Measurements from ENCODE around the gene TK1. TPM values are rescaled to one million over a fixed set of nuclear protein-coding genes. Genes with fewer than 3 reads are reported as not detected.
A peak's percentile ranks its signal among the peaks of the same experiment; 100 is the strongest.

Gene TK1
- total RNA-seq, 4 donors from 2014 or later, result 1.0 to 9.1 (median 7.0) TPM

GRCh38 chr17:78224231-78225087 is 37.6 kb upstream of the TK1 start:
- no peak for TF ChIP-seq POLR2A (IDR thresholded peaks at IDR 0.05)
- no peak for TF ChIP-seq POLR2AphosphoS5 (IDR thresholded peaks at IDR 0.05)
- TF ChIP-seq, protein P1, sequence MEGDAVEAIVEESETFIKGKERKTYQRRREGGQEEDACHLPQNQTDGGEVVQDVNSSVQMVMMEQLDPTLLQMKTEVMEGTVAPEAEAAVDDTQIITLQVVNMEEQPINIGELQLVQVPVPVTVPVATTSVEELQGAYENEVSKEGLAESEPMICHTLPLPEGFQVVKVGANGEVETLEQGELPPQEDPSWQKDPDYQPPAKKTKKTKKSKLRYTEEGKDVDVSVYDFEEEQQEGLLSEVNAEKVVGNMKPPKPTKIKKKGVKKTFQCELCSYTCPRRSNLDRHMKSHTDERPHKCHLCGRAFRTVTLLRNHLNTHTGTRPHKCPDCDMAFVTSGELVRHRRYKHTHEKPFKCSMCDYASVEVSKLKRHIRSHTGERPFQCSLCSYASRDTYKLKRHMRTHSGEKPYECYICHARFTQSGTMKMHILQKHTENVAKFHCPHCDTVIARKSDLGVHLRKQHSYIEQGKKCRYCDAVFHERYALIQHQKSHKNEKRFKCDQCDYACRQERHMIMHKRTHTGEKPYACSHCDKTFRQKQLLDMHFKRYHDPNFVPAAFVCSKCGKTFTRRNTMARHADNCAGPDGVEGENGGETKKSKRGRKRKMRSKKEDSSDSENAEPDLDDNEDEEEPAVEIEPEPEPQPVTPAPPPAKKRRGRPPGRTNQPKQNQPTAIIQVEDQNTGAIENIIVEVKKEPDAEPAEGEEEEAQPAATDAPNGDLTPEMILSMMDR (IDR thresholded peaks at IDR 0.05), result no peak
- no peak for TF ChIP-seq EP300 (IDR thresholded peaks at IDR 0.05)
- peaks cover 9% of the 10 kb centered on the region for H3K4me1 ChIP-seq
- WGBS, result 63% methylated on average over 27 of the region's 27 CpGs

DNA sequence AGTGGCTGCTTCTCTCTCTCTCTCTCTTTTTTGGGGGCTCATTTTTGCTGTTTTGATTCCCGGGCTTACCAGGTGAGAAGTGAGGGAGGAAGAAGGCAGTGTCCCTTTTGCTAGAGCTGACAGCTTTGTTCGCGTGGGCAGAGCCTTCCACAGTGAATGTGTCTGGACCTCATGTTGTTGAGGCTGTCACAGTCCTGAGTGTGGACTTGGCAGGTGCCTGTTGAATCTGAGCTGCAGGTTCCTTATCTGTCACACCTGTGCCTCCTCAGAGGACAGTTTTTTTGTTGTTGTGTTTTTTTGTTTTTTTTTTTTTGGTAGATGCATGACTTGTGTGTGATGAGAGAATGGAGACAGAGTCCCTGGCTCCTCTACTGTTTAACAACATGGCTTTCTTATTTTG is 36.9 kb upstream of the TK1 start:
- Histone ChIP-seq H3K27ac (no peak overlapping the region), H3K27me3 (no peaks in the 10 kb centered on the region), H3K9me3 (no peaks in the 10 kb centered on the region), H3K4me1 (peaks cover 9% of the 10 kb centered on the region), H3K4me3 (no peak overlapping the region), H3K36me3 (no peaks in the 10 kb centered on the region)
- no peak for DNase-seq (ENCODE audit: low spot score in 2 of 2)
- 83% methylated on average over 3 of the region's 3 CpGs for WGBS
- TF ChIP-seq, protein P1 (IDR thresholded peaks at IDR 0.05), result no peak

More at GRCh38 chr17:78224231-78225087, 37.6 kb upstream of the TK1 start:
- Histone ChIP-seq H3K4me3 (no peak overlapping the region), H3K27ac (no peak overlapping the region), H3K36me3 (no peaks in the 10 kb centered on the region), H3K9me3 (no peaks in the 10 kb centered on the region), H3K27me3 (peaks cover 3% of the 10 kb centered on the region)
- no peak for DNase-seq (ENCODE audit: low spot score in 2 of 2)

DNA sequence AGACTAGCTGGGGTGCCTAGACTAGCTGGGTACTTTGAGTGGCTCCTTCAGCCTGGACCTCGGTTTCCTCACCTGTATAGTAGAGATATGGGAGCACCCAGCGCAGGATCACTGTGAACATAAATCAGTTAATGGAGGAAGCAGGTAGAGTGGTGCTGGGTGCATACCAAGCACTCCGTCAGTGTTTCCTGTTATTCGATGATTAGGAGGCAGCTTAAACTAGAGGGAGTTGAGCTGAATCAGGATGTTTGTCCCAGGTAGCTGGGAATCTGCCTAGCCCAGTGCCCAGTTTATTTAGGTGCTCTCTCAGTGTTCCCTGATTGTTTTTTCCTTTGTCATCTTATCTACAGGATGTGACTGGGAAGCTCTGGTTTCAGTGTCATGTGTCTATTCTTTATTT is 36.2 kb upstream of the TK1 start:
- Histone ChIP-seq H3K9me3 (no peaks in the 10 kb centered on the region), H3K4me1 (peaks cover 9% of the 10 kb centered on the region)
- no peak for TF ChIP-seq POLR2AphosphoS5 (IDR thresholded peaks at IDR 0.05)
- no peak for TF ChIP-seq POLR2A (IDR thresholded peaks at IDR 0.05)
- TF ChIP-seq EP300 (IDR thresholded peaks at IDR 0.05), result no peak
- TF ChIP-seq, protein P1 (IDR thresholded peaks at IDR 0.05), result no peak

GRCh38 chr17:78219396-78220150 is 32.7 kb upstream of the TK1 start:
- WGBS, result 86% methylated on average over 11 of the region's 11 CpGs
- Histone ChIP-seq H3K4me1 (peaks cover 2% of the 10 kb centered on the region), H3K9me3 (no peaks in the 10 kb centered on the region), H3K27ac (no peak overlapping the region), H3K4me3 (no peak overlapping the region), H3K27me3 (no peaks in the 10 kb centered on the region), H3K36me3 (no peaks in the 10 kb centered on the region)
- no peak for DNase-seq (ENCODE audit: low spot score in 2 of 2)
- TF ChIP-seq, protein P1 (IDR thresholded peaks at IDR 0.05), result no peak
- no peak for TF ChIP-seq POLR2AphosphoS5 (IDR thresholded peaks at IDR 0.05)
- TF ChIP-seq POLR2A (IDR thresholded peaks at IDR 0.05), result no peak
- TF ChIP-seq EP300 (IDR thresholded peaks at IDR 0.05), result no peak

More for the DNA sequence above, 36.2 kb upstream of the TK1 start:
- WGBS, result 79% methylated on average over 4 of the region's 4 CpGs
- Histone ChIP-seq H3K4me3 (no peak overlapping the region), H3K27me3 (no peaks in the 10 kb centered on the region), H3K27ac (no peak overlapping the region), H3K36me3 (no peaks in the 10 kb centered on the region)
- DNase-seq (ENCODE audit: low spot score in 2 of 2), result no peak

GRCh38 chr17:78214706-78215061 is 27.8 kb upstream of the TK1 start:
- Histone ChIP-seq H3K9me3 (no peaks in the 10 kb centered on the region), H3K27ac (no peak overlapping the region), H3K4me1 (peaks cover 9% of the 10 kb centered on the region), H3K4me3 (peak overlapping the region; percentile 61), H3K27me3 (no peaks in the 10 kb centered on the region), H3K36me3 (no peaks in the 10 kb centered on the region)
- WGBS, result 19% methylated on average over 5 of the region's 5 CpGs
- DNase-seq (ENCODE audit: low spot score in 2 of 2), result no peak
- TF ChIP-seq POLR2A (IDR thresholded peaks at IDR 0.05) (no peak), POLR2AphosphoS5 (IDR thresholded peaks at IDR 0.05) (no peak), EP300 (IDR thresholded peaks at IDR 0.05) (no peak)
- TF ChIP-seq, protein P1 (IDR thresholded peaks at IDR 0.05), result no peak

Data from suprapubic skin (tissue), 4 donors.